ENCODE results near the gene TEX2. TPM values are rescaled to one million over a fixed set of nuclear protein-coding genes. Genes with fewer than 3 reads are reported as not detected.

Gene TEX2
- total RNA-seq, 1 experiment from 2014 or later = 20.1 TPM

GRCh38 chr17:64226132-64226531, 36.9 kb downstream of the TEX2 start:
- ChIA-PET CTCF (no interaction called here), POLR2A (interaction anchor here (0.6 kb wide), 1 partner anchor 52 kb away, joined by 3 read pairs; no protein-coding TSS in a partner anchor)
- TF ChIP-seq REST (IDR thresholded peaks at IDR 0.05; ENCODE audit: insufficient read depth in 1 of 2, low read depth in 2 of 2, low read length in 1 of 2) (no peak), SIN3A (IDR thresholded peaks at IDR 0.05; ENCODE audit: borderline replicate concordance, insufficient read depth, low read depth, low read length) (no peak), TCF7L2 (IDR thresholded peaks at IDR 0.05; ENCODE audit: low read depth, low read length) (no peak), CTCF (IDR thresholded peaks at IDR 0.05) (no peak), POLR2AphosphoS5 (IDR thresholded peaks at IDR 0.05; ENCODE audit: low read depth, low read length) (no peak)
- intact Hi-C loops (cut with micrococcal nuclease; ENCODE audit: unreplicated experiment) = no loop called here
- in situ Hi-C loops (cut with HindIII; ENCODE audit: low pct_unique_long_range_greater_than_20kb, low sequenced_read_pairs) = no loop called here
- BruUV-seq (replicated peaks) = no TSS peak
- H3K4me1 ChIP-seq (ENCODE audit: control insufficient read depth, insufficient read depth, low read length) = no peaks in the 10 kb centered on the region
- no peak for ATAC-seq
- H3K9me3 ChIP-seq (ENCODE audit: control insufficient read depth, insufficient read depth, low read depth, low read length) = no peaks in the 10 kb centered on the region
- H3K27me3 ChIP-seq (ENCODE audit: control insufficient read depth, insufficient read depth, low read length) = no peaks in the 10 kb centered on the region
- H3K36me3 ChIP-seq (ENCODE audit: control insufficient read depth, insufficient read depth, low read length) = no peaks in the 10 kb centered on the region
- H3K27ac ChIP-seq (ENCODE audit: low read length) = no peak overlapping the region
- no peak for DNase-seq (ENCODE audit: low read depth, low spot score)
- H3K4me3 ChIP-seq (ENCODE audit: low read depth in 2 of 2, low read length in 2 of 2) = no peak overlapping the region

GRCh38 chr17:64225410-64225809, 37.6 kb downstream of the TEX2 start:
- ATAC-seq (no peak), DNase-seq (ENCODE audit: low read depth, low spot score) (no peak)
- no peak overlapping the region for H3K27ac ChIP-seq (ENCODE audit: low read length)
- no peak for TF ChIP-seq CTCF (IDR thresholded peaks at IDR 0.05)
- TF ChIP-seq POLR2AphosphoS5 (IDR thresholded peaks at IDR 0.05; ENCODE audit: low read depth, low read length) = no peak
- TF ChIP-seq REST (IDR thresholded peaks at IDR 0.05; ENCODE audit: insufficient read depth in 1 of 2, low read depth in 2 of 2, low read length in 1 of 2) = no peak
- TF ChIP-seq SIN3A (IDR thresholded peaks at IDR 0.05; ENCODE audit: borderline replicate concordance, insufficient read depth, low read depth, low read length) = no peak
- TF ChIP-seq TCF7L2 (IDR thresholded peaks at IDR 0.05; ENCODE audit: low read depth, low read length) = no peak
- H3K36me3 ChIP-seq (ENCODE audit: control insufficient read depth, insufficient read depth, low read length) = no peaks in the 10 kb centered on the region
- ChIA-PET POLR2A (no interaction called here), CTCF (no interaction called here)
- H3K27me3 ChIP-seq (ENCODE audit: control insufficient read depth, insufficient read depth, low read length) = no peaks in the 10 kb centered on the region
- in situ Hi-C loops (cut with HindIII; ENCODE audit: low pct_unique_long_range_greater_than_20kb, low sequenced_read_pairs) (no loop called here), intact Hi-C loops (cut with micrococcal nuclease; ENCODE audit: unreplicated experiment) (no loop called here)
- no peaks in the 10 kb centered on the region for H3K4me1 ChIP-seq (ENCODE audit: control insufficient read depth, insufficient read depth, low read length)
- BruUV-seq (replicated peaks) = no TSS peak
- H3K9me3 ChIP-seq (ENCODE audit: control insufficient read depth, insufficient read depth, low read depth, low read length) = no peaks in the 10 kb centered on the region
- H3K4me3 ChIP-seq (ENCODE audit: low read depth in 2 of 2, low read length in 2 of 2) = no peak overlapping the region

Data from Panc1 (cell line).